Fibroblast of mammary gland (primary cell): ENCODE results near the gene EXD2.

ENCODE experiments used
- DNase-seq: peaks from one replicate; pipeline ENCODE4 v3.0.0-alpha.2; 2010; ENCODE audit warnings: low read depth
- H3K4me3 ChIP-seq: 2 replicates; pipeline ENCODE4 v1.5.1; 2011; ENCODE audit warnings: low read depth, mild to moderate bottlenecking, low read length, moderate library complexity; ENCODE audit not compliant: control insufficient read depth
- TF ChIP-seq, protein P1 (sequence below): conservative IDR thresholded peaks from 2 replicates; pipeline ENCODE4 v1.5.1; 2011; ENCODE audit warnings: low read depth, low read length, inconsistent platforms; ENCODE audit not compliant: control insufficient read depth, insufficient read depth

EXD2 gene

GRCh38 chr14:69237584-69237983, 46.3 kb downstream of the EXD2 start:
- TF ChIP-seq, protein P1, sequence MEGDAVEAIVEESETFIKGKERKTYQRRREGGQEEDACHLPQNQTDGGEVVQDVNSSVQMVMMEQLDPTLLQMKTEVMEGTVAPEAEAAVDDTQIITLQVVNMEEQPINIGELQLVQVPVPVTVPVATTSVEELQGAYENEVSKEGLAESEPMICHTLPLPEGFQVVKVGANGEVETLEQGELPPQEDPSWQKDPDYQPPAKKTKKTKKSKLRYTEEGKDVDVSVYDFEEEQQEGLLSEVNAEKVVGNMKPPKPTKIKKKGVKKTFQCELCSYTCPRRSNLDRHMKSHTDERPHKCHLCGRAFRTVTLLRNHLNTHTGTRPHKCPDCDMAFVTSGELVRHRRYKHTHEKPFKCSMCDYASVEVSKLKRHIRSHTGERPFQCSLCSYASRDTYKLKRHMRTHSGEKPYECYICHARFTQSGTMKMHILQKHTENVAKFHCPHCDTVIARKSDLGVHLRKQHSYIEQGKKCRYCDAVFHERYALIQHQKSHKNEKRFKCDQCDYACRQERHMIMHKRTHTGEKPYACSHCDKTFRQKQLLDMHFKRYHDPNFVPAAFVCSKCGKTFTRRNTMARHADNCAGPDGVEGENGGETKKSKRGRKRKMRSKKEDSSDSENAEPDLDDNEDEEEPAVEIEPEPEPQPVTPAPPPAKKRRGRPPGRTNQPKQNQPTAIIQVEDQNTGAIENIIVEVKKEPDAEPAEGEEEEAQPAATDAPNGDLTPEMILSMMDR, result no peak
- H3K4me3 ChIP-seq, result no peak overlapping the region
- no peak for DNase-seq

DNA sequence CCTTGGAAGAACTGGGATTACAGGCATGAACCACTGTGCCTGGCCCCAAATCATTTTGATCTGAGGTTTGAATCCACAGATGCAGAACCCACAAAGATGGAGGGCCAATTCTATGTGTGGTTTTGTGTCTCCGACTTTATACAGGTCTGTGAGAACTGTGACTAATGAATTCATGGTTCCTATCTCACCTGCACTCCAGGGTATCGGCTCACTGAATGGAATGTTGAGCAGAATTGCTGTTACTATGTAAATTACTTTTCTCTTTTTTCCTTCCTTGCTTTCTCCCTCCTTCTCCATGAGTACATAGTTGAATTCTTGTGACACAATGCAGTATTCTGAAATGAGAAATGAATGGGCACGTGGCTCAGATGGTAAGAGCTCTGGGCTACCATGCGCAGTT, 47.6 kb downstream of the EXD2 start:
- H3K4me3 ChIP-seq, result no peak overlapping the region
- DNase-seq, result no peak
- TF ChIP-seq, protein P1, result no peak

GRCh38 chr14:69240527-69241173, 49.4 kb downstream of the EXD2 start:
- DNase-seq, result no peak
- H3K4me3 ChIP-seq, result no peak overlapping the region
- TF ChIP-seq, protein P1, result no peak

DNA sequence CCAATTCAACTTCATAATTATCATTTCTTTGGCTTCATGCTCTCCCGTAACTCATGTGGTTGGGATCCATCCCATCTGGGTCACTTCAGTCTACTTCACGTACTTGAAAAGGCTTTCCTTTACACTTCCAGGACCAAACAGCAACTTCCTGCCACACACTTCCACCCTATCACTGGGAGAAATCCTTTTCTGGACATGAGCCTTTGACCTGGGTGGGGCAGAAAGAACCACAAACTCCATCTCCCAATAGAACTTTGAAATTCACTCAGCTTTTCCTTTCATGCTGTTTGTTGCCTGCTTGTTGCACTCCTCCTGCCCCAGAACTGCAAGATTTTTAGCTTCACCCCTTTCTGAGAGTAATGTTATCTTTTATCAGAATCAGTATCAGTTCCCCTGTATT, 50.3 kb downstream of the EXD2 start:
- peak; percentile 26 for DNase-seq
- no peak overlapping the region for H3K4me3 ChIP-seq
- TF ChIP-seq, protein P1, result no peak

DNA sequence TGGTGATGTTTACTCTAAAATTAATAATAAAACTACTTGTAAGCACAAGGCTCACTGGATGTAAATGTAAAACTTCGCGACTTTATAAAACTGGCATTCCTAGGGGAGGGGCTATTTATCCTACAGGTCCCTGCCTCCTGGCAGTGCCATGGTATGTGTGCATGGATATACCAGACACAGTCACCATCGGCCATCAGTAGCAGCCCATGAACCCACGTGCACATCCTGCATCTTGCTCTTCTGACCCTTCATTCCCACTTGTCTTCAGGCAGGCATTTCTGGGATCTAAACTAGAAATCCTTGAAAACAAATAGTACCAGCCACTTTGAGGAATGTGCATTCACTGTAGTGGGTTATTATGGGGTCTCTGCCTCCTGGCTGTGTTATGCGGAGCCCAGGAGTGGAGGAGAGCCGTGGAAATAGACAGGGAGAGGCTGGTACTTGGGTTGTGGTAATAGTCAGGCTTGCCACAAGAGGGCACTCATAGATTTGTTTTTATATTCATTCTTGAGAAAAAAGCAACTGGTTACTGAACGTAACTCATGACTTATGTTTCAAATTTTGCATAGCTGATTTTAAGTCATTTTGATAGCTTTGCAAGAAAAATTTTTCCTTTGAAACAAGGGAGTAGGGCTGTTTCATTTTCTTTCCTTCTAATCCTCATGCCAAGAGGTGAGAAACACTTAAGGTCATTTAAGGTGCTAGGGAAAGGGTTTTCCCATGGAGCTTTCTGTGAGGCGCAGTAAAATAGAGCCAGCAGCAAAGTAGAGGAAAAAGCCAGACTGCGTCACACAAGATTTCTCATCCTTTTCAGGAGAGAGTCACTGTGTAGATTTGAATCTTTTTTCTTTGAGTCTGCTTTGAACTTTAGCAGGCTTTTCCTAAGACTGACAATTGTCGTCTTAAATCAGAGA, 51.3 kb downstream of the EXD2 start:
- TF ChIP-seq, protein P1, result peak; percentile 66
- H3K4me3 ChIP-seq, result no peak overlapping the region
- peak; percentile 81 for DNase-seq

- peak; percentile 66 for DNase-seq
- TF ChIP-seq, protein P1, result no peak
- H3K4me3 ChIP-seq, result no peak overlapping the region
Measured at GRCh38 chr14:69244946-69245345, 53.6 kb downstream of the EXD2 start.
